B cell (primary cell): ENCODE results near the gene MCF2L.

Source experiments
- CTCF ChIP-seq: fragments of 200-600 bp; IDR thresholded peaks from one replicate; pipeline ENCODE4 v1.8.0; 2022; ENCODE audit warnings: antibody characterized with exemption, mild to moderate bottlenecking
- EZH2 ChIP-seq: IDR thresholded peaks from 2 replicates; pipeline ENCODE4 v1.6.1; 2012; ENCODE audit warnings: borderline replicate concordance, low read depth, mild to moderate bottlenecking, moderate library complexity, low read length; ENCODE audit not compliant: insufficient read depth, poor library complexity, severe bottlenecking

GRCh38 chr13:112983428-112984196 lies 14.6 kb downstream of the MCF2L start:
- no peak for TF ChIP-seq CTCF
- no peak for TF ChIP-seq EZH2
